Spleen (tissue), 7 donors: ENCODE measurements around the gene MINDY4B.

Experiments
- POLR2A ChIP-seq, 3 donors: fragments of 450-650 bp; IDR thresholded peaks; one replicate each; pipeline ENCODE4 v1.5.1; 2017; ENCODE audit warnings: antibody characterized with exemption in 3 of 3, mild to moderate bottlenecking in 1 of 3
- POLR2AphosphoS5 ChIP-seq, 3 donors: sonication (generic); formaldehyde crosslinking; IDR thresholded peaks; one replicate each; pipeline ENCODE4 v1.5.1; 2017; ENCODE audit warnings: antibody characterized with exemption in 3 of 3
- TF ChIP-seq, protein P1 (sequence below), 11 experiments: fragments of 200-600 bp in 7 of 11; fragments of 450-650 bp in 4 of 11; sonication (generic) in 4 of 11; IDR thresholded peaks in 8 of 11; conservative IDR thresholded peaks in 3 of 11; 1 replicate in 7 of 11; 2 replicates in 4 of 11; pipeline versions ENCODE4 v1.4.0 to v1.8.0; 2016 to 2021; ENCODE audit warnings: antibody characterized with exemption in 11 of 11, inconsistent platforms in 4 of 11, mild to moderate bottlenecking in 1 of 11
- donor health status: DM: no; HTN: no; CAD: no; lungs with moderate emphysema.
- donor health status: DM: no; HTN: no; CAD: no.
- donor health status: DM: no; HTN: no; CAD: no.

GRCh38 chr3:150828261-150828660 lies 77.0 kb downstream of the MINDY4B start:
- TF ChIP-seq, protein P1, sequence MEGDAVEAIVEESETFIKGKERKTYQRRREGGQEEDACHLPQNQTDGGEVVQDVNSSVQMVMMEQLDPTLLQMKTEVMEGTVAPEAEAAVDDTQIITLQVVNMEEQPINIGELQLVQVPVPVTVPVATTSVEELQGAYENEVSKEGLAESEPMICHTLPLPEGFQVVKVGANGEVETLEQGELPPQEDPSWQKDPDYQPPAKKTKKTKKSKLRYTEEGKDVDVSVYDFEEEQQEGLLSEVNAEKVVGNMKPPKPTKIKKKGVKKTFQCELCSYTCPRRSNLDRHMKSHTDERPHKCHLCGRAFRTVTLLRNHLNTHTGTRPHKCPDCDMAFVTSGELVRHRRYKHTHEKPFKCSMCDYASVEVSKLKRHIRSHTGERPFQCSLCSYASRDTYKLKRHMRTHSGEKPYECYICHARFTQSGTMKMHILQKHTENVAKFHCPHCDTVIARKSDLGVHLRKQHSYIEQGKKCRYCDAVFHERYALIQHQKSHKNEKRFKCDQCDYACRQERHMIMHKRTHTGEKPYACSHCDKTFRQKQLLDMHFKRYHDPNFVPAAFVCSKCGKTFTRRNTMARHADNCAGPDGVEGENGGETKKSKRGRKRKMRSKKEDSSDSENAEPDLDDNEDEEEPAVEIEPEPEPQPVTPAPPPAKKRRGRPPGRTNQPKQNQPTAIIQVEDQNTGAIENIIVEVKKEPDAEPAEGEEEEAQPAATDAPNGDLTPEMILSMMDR (IDR thresholded peaks at IDR 0.05 in 8 of 11, conservative IDR thresholded peaks at IDR 0.05 in 3 of 11) = no peak
- TF ChIP-seq POLR2AphosphoS5 (IDR thresholded peaks at IDR 0.05) (no peak), POLR2A (IDR thresholded peaks at IDR 0.05) (no peak)
